GM12872 (cell line): ENCODE measurements around the gene IPPK.

Experiments used
- CTCF ChIP-seq: IDR thresholded peaks from 3 replicates; pipeline ENCODE4 v1.5.1; 2011; ENCODE audit warnings: low read depth, mild to moderate bottlenecking, low read length, moderate library complexity; ENCODE audit not compliant: insufficient read depth

IPPK gene

DNA sequence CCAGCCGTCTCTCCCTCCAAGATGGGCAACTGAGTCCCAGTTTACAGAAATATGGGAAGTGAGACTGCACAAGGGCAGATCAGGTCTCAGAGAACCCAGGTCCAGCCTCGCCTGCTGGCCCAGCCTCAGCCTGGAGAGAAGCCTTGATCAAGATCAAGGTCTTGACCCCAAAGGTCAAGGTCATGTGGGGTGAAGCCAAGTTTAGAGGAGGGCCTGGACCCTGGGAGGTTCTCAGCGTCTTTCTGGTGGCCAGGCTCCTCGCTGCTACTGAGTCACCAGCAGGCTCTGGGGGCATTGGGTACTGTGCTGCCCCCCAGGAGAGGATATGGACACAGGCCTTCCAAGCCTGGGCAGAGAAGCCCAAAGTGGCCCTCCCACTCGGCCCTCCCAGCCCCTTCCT, 8.8 kb downstream of the IPPK start:
- no peak for TF ChIP-seq CTCF

DNA sequence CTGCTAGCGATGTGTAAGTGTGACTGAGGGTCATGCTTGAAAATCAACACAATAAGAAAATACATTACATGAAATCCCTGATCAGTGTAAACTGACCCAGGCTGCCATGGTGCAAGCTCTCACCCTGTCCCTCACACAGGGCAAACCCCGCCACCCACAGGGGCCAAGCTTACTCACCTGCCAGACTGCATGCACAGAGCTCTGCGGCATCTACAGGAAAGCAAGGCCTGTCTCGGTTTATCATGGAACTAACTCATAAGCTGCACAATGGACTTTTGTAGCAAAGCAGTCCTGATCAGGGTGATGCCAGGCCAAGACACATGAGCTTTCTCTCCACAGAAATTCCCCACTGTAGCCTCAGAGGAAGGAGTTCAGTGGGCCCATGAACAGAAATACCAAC, 9.7 kb downstream of the IPPK start:
- no peak for TF ChIP-seq CTCF

GRCh38 chr9:92659601-92660000, 10.3 kb downstream of the IPPK start:
- TF ChIP-seq CTCF: no peak

GRCh38 chr9:92658611-92659010, 11.3 kb downstream of the IPPK start:
- no peak for TF ChIP-seq CTCF

- no peak for TF ChIP-seq CTCF
Measured at GRCh38 chr9:92658176-92658575, 11.8 kb downstream of the IPPK start.

DNA sequence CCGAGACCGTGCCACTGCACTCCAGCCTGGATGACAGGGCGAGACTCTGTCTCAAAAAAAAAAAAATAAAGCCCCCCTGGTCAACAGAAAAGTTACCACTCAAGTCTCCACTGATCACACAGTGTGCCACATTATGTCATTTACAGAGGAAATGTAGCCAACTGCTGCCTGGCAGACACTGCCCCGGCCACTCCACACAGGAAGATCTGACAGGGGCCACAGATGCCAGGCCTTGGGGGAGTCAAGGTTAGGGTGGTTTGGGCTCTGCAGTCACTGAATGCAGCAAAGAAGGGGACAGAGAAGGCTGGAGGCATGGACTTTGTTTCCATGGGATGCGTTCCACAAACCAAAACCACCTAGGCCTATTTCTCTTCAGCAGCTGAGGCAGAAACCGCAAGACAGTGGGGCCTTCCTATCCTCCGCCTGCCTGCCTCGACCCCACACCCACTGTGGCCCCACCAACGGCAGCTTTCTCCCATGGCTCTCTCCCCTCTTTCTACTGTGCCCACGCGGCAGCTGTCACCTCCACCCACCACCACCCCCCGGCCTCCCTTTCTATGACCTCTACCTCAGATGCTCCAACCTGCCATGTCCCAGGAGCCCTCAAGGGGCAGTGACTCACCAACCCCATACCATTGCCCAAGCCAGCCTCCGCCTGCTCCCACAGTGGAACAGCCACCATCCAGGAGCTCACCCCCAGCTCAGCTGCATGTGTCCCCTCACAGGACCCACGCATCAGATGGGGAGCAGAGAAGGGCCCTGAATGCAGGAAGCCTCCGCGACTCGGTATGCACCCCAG, 12.4 kb downstream of the IPPK start:
- peak; percentile 11; the same call in 1 of the 3 replicates for TF ChIP-seq CTCF

DNA sequence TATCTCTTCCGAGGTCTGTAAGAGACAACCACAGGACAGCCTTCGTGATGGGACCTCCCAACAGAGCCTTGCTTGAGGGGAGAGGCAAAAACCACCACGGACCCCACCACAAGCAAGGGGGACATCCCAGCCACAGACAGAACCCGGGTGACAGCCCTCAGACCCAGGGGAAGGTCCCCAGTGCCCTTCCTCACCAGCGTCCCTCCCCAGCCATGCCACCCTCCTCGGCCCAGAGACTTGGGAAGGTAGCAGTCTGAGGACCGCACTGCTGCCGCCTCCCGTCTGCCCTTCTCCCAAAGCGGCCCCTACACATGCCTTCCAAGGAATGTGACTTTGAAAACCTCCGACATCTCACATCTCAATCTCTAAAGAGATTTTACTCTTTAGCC, 13.4 kb downstream of the IPPK start:
- no peak for TF ChIP-seq CTCF
